ENCODE data around the gene GTF2H3.

The GTF2H3 gene

DNA sequence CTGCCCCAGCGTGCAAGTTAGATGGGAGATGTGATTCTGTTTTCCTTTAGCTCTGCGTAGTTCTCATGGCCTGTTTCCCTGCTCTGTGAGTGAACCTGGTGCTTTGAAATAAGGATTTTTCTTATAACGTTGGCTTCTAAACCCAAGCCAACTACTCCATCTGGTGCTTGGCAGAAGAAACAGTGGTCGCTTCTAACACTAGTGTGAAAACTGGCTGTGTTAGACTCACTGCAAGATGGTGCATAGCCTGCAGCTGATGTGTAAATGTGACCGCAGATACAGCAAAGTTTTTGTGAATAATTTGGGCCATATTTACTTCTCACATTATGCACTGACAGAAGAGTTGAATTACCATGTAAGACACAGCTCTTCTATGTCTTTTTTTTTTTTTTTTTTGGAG, 12.2 kb downstream of the GTF2H3 start:
- no peak for DNase-seq (ENCODE audit: low read depth in 2 of 2)

DNA sequence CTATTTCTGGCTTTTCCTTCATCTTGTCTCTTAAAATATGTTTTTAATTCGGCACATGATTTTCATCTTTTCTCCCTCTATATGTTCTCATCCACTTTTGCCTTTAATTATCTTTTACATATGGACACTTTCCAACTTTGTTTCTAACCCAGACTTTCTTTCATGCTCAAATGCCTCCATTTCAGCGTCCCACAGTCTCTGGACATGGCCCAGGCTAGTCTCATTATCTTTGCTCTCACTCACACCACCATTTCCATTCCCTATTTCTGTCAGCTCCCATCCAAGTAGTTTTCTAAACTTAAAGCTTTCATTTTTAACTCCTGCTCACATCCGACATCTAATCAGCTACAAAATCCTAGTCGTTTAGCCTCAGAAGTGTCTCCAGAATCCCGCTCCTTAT, 14.8 kb downstream of the GTF2H3 start:
- no peak for DNase-seq (ENCODE audit: low read depth in 2 of 2)

- DNase-seq (ENCODE audit: low read depth in 2 of 2) = no peak
These were observed 20.6 kb downstream of the GTF2H3 start for GRCh38 chr12:123654129-123654701.

GRCh38 chr12:123655420-123655819, 21.8 kb downstream of the GTF2H3 start:
- no peak for DNase-seq (ENCODE audit: low read depth in 2 of 2)

GRCh38 chr12:123656392-123656791, 22.8 kb downstream of the GTF2H3 start:
- DNase-seq (ENCODE audit: low read depth in 2 of 2) = no peak

GRCh38 chr12:123657211-123657610, 23.6 kb downstream of the GTF2H3 start:
- DNase-seq (ENCODE audit: low read depth in 2 of 2) = no peak

GRCh38 chr12:123659996-123660727, 26.5 kb downstream of the GTF2H3 start:
- no peak for DNase-seq (ENCODE audit: low read depth in 2 of 2)

DNA sequence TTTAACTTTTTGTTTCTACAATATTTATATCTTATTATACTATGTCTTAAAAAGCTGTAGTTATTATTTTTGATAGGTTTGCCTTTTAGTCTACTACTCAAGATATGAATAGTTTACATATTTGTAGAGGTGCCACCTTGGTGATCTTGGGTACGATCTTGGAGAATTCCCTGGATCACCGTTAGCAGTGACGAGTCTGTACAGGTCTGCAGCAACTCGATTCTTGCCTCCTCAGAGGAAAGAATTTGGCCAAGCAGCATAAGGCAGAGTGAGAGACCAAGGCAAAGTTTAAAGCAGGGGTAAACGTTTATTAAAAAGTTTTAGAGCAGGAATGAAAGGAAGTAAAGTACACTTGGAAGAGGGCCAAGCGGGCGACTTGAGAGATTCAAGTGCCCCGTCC, 34.1 kb downstream of the GTF2H3 start:
- DNase-seq (ENCODE audit: low read depth in 2 of 2) = no peak

- peak; percentile 88 to 93 for DNase-seq (ENCODE audit: low read depth in 2 of 2)
These were observed 37.5 kb downstream of the GTF2H3 start, which contains the start of gene TCTN2 for GRCh38 chr12:123670882-123671728. TSS of gene TCTN2 (plus strand) at chr12:123671113. CDS start at chr12:123671241, 128 bp downstream.

- DNase-seq (ENCODE audit: low read depth in 2 of 2) = no peak
These were observed 38.2 kb downstream of the GTF2H3 start for GRCh38 chr12:123671876-123672275.

GRCh38 chr12:123675436-123675835, 41.8 kb downstream of the GTF2H3 start:
- no peak for DNase-seq (ENCODE audit: low read depth in 2 of 2)

GRCh38 chr12:123676616-123677320, 43.1 kb downstream of the GTF2H3 start:
- no peak for DNase-seq (ENCODE audit: low read depth in 2 of 2)

DNA sequence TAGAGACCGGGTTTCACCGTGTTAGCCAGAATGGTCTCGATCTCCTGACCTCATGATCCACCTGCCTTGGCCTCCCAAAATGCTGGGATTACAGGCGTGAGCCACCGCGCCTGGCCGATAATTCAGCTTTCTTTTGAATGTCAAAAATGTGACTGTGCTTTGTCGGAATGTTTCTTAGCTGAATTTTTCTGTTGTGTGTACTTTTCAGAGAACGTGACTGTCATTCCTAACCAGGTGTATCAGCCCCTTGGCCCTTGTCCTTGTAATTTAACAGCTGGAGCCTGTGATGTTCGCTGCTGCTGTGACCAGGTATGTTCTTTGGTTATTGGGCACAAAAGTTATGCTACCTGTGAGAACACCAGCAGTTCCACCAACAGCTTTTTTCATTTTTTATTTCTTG, 45.4 kb downstream of the GTF2H3 start:
- DNase-seq (ENCODE audit: low read depth in 2 of 2) = no peak

DNA sequence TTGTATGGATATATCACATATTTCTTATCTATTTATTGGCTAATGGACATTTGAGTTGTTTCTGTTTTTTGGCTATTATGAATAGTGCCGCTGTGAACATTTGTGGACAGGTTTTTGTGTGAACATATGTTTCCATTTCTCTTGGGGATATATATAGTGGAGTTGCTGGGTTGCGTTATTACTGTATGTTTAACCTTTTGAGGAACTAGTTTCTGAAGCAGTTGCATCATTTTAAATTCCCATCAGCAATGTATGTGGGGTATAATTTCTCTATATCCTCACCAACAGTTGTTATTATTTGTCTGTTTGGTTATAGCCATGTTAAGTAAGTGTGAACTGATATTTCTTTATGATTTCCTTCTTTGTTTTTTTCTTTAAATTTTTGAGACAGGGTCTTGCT, 48.0 kb downstream of the GTF2H3 start:
- DNase-seq (ENCODE audit: low read depth in 2 of 2) = no peak

- DNase-seq (ENCODE audit: low read depth in 2 of 2) = no peak
These were observed 50.3 kb downstream of the GTF2H3 start for GRCh38 chr12:123683964-123684363.

DNA sequence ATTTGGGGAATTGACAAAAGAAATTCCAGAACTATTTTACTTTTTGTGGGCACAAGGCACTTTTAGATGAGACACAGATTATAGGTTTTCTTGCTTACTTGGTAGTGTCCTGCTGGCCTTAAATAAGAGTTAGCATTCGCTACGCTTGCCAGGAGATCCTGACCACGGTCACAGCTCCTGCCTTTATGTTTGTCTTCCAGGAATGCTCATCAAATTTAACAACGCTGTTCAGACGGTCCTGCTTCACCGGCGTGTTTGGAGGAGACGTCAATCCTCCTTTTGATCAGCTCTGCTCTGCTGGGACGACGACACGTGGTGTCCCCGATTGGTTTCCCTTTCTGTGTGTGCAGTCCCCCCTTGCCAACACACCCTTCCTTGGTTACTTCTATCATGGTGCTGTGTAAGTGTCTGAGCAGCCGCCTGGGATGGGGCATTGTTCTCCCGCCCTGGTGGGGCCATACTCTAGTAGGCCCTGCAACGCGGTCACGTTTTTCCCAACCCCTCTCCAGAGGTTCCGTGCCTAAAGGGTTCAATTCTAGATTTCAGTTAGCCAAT, 53.1 kb downstream of the GTF2H3 start:
- no peak for DNase-seq (ENCODE audit: low read depth in 2 of 2)

DNA sequence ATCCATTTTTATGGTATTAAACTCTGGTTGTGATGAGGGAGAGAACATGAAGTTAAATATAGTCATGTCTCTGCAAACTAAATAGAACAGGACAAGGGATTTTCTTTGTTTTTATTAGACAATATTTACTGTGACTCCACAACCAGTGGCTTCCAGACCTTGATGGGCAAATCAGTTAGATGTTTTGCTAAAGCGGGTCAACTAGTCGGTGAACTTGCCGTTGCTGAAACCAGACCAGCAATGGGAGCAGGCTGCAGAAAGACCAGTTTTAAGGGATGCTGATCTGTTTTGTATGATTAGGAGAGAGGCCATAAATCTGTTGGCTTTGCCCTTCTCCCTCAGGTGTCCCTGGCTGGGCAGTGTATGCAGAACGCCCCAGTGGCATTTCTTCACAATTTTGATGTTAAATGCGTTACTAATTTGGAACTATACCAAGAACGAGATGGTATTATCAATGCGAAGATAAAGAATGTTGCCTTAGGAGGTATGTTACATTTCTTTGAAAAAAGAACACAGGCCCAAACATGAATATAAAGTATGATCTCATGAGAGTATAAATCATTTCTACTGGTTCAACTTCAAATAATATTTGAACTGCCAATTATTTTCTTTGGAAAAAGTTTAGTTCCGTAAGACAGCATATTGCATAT, 56.7 kb downstream of the GTF2H3 start:
- no peak for DNase-seq (ENCODE audit: low read depth in 2 of 2)

- DNase-seq (ENCODE audit: low read depth in 2 of 2) = no peak
These were observed 62.6 kb downstream of the GTF2H3 start for GRCh38 chr12:123696207-123696606.

GRCh38 chr12:123696646-123697045, 63.0 kb downstream of the GTF2H3 start:
- no peak for DNase-seq (ENCODE audit: low read depth in 2 of 2)

- no peak for DNase-seq (ENCODE audit: low read depth in 2 of 2)
These were observed 72.3 kb downstream of the GTF2H3 start for GRCh38 chr12:123705935-123706334.

DNA sequence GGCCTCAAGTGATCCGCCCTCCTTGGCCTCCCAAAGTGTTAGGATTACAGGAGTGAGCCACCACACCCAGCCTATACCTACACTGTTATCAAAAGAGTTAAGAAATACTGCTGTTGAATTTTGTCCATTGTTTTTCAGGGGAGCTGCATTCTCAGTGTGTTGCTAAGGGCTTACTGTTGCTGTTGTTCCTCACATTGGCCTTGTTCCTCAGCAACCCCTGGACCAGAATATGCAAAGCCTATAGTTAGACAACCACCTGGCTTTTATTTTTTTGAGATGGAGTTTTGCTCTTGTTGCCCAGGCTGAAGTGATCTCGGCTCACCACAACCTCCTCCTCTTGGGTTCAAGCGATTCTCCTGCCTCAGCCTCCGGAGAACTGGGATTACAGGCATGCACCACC, 73.8 kb downstream of the GTF2H3 start:
- no peak for DNase-seq (ENCODE audit: low read depth in 2 of 2)

All from stimulated activated CD4-positive, alpha-beta T cell treated with anti-CD3 and anti-CD28 coated beads, Interleukin-12 subunit alpha, Interleukin-12 subunit beta, amount 100 ng/mL, for 24 hours (primary cell).